ENCODE measurements around the gene NFIX.

Gene NFIX

GRCh38 chr19:13040232-13040947 is 45.1 kb downstream of the NFIX start:
- H3K27ac ChIP-seq: peak overlapping the region; percentile 25; the same call in 1 of the 2 replicates
- no peak for TF ChIP-seq CTCF (conservative IDR thresholded peaks at IDR 0.05)

- no peak for TF ChIP-seq CTCF (conservative IDR thresholded peaks at IDR 0.05)
- peak overlapping the region; percentile 25; the same call in 1 of the 2 replicates for H3K27ac ChIP-seq
Observed at GRCh38 chr19:13040948-13041292, 45.6 kb downstream of the NFIX start.

- no peak overlapping the region; the same call in none of the 2 replicates for H3K27ac ChIP-seq
Observed at GRCh38 chr19:13042443-13043130, 47.3 kb downstream of the NFIX start.

GRCh38 chr19:13043285-13043684 is 48.0 kb downstream of the NFIX start:
- peak overlapping the region; percentile 27; the same call in 1 of the 2 replicates for H3K27ac ChIP-seq
- no peak for TF ChIP-seq CTCF (conservative IDR thresholded peaks at IDR 0.05)

More at GRCh38 chr19:13042443-13043130, 47.3 kb downstream of the NFIX start:
- TF ChIP-seq CTCF (conservative IDR thresholded peaks at IDR 0.05): no peak

GRCh38 chr19:13044231-13044836 is 49.1 kb downstream of the NFIX start:
- H3K27ac ChIP-seq: peak overlapping the region; percentile 27
- no peak for TF ChIP-seq CTCF (conservative IDR thresholded peaks at IDR 0.05)

- no peak for TF ChIP-seq CTCF (conservative IDR thresholded peaks at IDR 0.05)
- H3K27ac ChIP-seq: peak overlapping the region; percentile 78; the same call in 1 of the 2 replicates
Observed at GRCh38 chr19:13045812-13046211, 50.5 kb downstream of the NFIX start.

- TF ChIP-seq CTCF (conservative IDR thresholded peaks at IDR 0.05): no peak
- H3K27ac ChIP-seq: peak overlapping the region; percentile 78
Observed at GRCh38 chr19:13047374-13047773, 52.1 kb downstream of the NFIX start.
